Skeletal muscle cell (primary cell): ENCODE measurements around the gene SERTAD3.
"Not testable (repeated sequence)": the region's sequence is repeated elsewhere in the genome, so short reads cannot be mapped to it uniquely, and the experiment has no call there.

Experiments
- DNase-seq: peaks from one replicate; pipeline ENCODE4 v3.0.0-alpha.2; 2010; ENCODE audit warnings: low read depth
- H3K4me3 ChIP-seq: 2 replicates; pipeline ENCODE4 v1.5.1; 2011; ENCODE audit warnings: low read depth, mild to moderate bottlenecking, control low read depth, low read length, moderate library complexity

SERTAD3 gene

DNA sequence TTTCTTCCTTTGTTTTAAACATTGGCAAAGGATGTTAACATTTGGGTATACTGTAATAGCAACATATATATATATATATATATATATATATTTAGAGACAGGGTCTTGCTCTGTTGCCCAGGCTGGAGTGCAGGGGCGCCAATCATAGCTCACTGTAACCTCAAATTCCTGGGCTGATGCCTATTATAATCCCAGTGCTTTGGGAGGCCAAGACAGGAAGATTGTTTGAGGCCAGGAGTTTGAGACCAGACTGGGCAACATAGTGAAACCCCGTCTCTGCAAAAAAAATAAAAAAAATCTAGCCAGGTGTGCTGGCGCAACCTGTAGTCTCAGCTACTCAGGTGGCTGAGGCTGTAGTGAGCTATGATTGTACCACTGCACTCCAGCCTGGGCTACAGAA is 16.1 kb upstream of the SERTAD3 start:
- DNase-seq: no peak
- H3K4me3 ChIP-seq: no peak overlapping the region

DNA sequence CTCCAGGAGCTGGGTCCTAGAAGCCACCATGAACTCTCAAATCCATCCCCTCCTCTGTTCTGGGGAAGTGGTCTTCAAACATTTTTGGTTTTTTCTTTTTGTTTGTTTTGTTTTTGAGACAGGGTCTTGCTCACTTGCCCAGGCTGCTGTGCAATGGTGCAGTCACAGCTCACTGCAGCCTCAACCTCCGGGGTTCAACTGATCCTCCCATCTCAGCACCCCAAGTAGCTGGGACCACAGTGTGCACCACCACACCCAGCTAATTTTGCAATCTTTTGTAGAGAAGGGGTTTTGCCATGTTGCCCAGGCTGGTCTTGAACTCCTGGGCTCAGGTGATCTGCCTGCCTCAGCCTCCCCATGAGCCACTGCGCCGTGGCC is 14.5 kb upstream of the SERTAD3 start:
- H3K4me3 ChIP-seq: no peak overlapping the region
- DNase-seq: no peak

GRCh38 chr19:40457953-40458596 is 13.9 kb upstream of the SERTAD3 start:
- no peak for DNase-seq
- no peak overlapping the region for H3K4me3 ChIP-seq

DNA sequence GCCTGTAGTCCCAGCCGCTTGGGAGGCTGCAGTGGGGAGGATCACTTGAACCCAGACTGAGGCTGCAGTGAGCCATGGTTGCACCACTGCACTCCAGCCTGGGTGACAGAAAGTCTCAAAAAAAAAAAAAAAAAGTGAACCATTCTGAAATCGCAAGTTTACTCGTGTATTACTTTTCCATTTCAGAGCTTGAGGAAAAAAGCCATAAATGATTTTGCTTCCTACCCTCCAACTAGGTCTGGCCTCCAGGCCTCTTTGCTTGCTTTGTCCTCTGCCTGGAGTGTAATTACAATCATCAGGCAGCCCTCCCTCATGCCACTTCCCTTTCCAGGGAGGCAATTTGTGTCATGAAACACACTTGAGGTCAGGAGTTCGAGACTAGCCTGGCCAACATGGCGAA is 12.9 kb upstream of the SERTAD3 start:
- H3K4me3 ChIP-seq: no peak overlapping the region
- no peak for DNase-seq

DNA sequence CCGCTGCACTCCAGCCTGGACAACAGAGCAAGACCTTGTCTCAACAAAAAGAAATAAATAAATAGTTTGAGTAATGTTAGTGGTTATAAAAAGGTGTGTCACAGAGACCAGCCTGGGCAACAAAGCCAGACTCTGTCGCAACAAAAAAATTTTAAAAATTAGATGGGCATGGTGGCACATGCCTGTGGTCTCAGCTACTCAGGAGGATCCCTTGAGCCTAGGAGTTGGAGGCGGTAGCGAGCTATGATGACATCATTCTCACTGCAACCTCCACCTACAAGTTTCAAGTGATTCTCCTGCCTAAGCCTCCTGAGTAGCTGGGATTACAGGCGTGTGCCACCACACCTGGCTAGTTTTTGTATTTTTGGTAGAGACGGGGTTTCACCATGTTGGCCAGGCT is 9.8 kb upstream of the SERTAD3 start:
- DNase-seq, H3K4me3 ChIP-seq: not testable (repeated sequence)

- no peak overlapping the region for H3K4me3 ChIP-seq
- DNase-seq: no peak
Measured at GRCh38 chr19:40453151-40453735, 9.1 kb upstream of the SERTAD3 start.

- no peak for DNase-seq
- no peak overlapping the region for H3K4me3 ChIP-seq
Measured at GRCh38 chr19:40452016-40452415, 7.9 kb upstream of the SERTAD3 start.

DNA sequence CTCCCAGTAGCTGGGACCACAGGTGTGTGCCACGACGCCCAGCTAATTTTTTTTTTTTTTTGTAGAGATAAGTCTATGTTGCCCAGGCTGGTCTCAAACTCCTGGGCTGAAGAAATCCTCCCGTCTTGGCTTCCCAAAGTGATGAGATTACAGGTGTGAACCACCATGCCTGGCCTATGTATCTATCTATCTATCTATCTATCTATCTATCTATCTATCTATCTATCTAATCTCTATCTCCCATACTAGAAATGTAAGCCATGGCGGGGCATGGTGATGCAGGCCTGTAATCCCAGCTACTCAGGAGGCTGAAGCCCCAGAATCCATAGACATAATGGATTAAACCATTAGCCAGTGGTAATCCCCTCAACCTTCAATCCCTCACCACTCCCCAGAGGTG is 6.5 kb upstream of the SERTAD3 start:
- DNase-seq: no peak

GRCh38 chr19:40449506-40449905 is 5.4 kb upstream of the SERTAD3 start:
- no peak overlapping the region for H3K4me3 ChIP-seq
- no peak for DNase-seq

More for the DNA sequence above, 6.5 kb upstream of the SERTAD3 start:
- no peak overlapping the region for H3K4me3 ChIP-seq

GRCh38 chr19:40446263-40446784 is 2.2 kb upstream of the SERTAD3 start:
- no peak overlapping the region for H3K4me3 ChIP-seq
- DNase-seq: no peak

- no peak for DNase-seq
- no peak overlapping the region for H3K4me3 ChIP-seq
Measured at GRCh38 chr19:40445780-40446262, 1.7 kb upstream of the SERTAD3 start.

GRCh38 chr19:40444825-40445312 is 734 bp upstream of the SERTAD3 start:
- no peak for DNase-seq
- peak overlapping the region; percentile 65 for H3K4me3 ChIP-seq

- DNase-seq: peak; percentile 99
- H3K4me3 ChIP-seq: peak overlapping the region; percentile 65
Measured at GRCh38 chr19:40443131-40443999, 770 bp downstream of the SERTAD3 start.

GRCh38 chr19:40442328-40443130 is 1.6 kb downstream of the SERTAD3 start:
- no peak for DNase-seq
- H3K4me3 ChIP-seq: peak overlapping the region; percentile 65

- DNase-seq: no peak
- H3K4me3 ChIP-seq: peak overlapping the region; percentile 65
Measured at GRCh38 chr19:40441719-40442253, 2.3 kb downstream of the SERTAD3 start.

DNA sequence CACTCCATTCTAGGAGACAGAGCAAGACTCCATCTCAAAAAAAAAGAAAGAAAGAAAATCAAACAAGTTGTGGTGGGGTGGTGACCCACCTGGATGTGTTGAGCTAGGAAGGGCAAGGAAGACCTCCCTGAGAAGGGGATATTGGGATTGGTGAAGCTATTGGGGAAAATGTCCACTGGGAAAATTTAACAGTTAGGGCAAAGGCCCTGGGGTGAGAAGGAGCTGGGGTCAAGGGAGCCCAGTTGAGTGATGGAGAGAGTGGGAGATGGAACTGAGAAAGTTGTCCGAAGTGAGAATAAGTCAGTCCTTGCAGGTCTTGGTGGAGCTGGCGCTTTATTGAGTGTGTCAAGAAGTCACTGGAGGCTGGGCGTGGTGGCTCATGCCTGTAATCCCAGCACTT is 5.9 kb downstream of the SERTAD3 start:
- H3K4me3 ChIP-seq: no peak overlapping the region
- DNase-seq: no peak

DNA sequence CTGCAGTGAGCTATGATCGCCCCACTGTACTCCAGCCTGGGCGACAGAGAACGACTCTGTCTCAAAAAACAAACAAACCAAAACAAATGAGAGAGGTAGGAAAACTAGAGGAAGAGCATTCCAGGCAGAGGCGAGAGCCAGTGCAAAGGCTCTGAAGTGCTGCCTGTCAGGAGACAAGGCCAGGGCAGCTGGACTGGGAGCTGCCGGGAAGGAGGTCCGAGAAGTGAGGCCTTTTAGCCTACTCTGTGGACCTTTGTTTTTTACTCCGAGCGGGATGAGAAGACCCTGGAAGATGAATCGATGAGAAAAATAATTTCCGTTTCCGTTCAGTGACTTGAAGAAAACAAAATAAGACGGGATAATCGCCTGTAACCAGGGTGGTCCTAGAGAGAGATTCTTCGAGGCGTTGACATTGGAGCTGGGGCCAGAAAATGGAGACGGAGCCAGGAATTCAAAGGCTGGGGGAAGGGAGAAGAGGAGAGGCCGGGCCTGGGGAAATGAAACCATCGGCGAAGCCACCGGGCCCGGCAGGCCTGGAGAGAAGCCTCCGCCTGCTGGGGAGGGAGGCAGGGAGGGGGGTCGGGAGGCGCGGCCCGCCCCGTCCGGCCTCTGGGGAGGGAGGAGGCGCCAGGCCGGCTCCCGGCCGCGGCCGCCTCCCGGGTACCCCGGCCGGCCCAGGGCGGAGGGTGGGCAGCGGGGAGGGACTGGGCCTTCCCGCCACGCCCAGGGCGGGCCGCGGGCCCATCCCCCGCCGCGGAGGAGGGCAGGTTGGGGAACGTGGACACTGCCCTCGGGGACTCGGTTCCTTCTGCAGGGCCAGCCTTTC is 10.5 kb downstream of the SERTAD3 start:
- peak overlapping the region; percentile 40 for H3K4me3 ChIP-seq
- peak; percentile 66 for DNase-seq

DNA sequence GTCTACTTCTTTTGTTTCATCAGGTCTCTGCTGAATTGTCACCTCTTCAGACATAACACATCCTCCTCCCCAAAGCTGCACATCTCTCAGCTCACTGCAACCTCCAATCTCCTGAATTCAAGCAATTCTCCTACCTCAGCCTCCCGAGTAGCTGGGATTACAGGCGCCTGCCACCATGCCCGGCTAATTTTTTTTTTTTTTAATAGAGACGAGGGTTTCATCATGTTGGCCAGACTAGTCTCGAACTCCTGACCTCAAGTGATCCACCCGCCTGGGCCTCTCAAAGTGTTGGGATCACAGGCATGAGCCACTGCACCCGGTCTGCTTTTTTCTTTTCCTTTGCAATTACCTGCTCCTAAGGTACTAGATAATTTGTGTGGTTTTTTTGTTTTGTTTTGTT is 11.4 kb downstream of the SERTAD3 start:
- H3K4me3 ChIP-seq, DNase-seq: not testable (repeated sequence)
